Mesenchymal stem cell (in vitro differentiated cells and primary cell): ENCODE results near the gene KANTR.

Source experiments
- DNase-seq: peaks from one replicate; pipeline ENCODE4 v3.0.0-alpha.2; 2013
- H2AFZ ChIP-seq: one replicate; pipeline ENCODE4 v1.6.1; 2013; ENCODE audit warnings: low read depth, mild to moderate bottlenecking, control low read depth, inconsistent platforms, low read length, moderate library complexity
- H2AK5ac ChIP-seq: 2 replicates; pipeline ENCODE4 v1.6.1; 2013; ENCODE audit warnings: low read length, moderate library complexity, mild to moderate bottlenecking, inconsistent platforms; ENCODE audit not compliant: severe bottlenecking
- H2BK120ac ChIP-seq: one replicate; pipeline ENCODE4 v1.6.1; 2013; ENCODE audit warnings: low read depth, mild to moderate bottlenecking, inconsistent platforms, low read length, moderate library complexity
- H2BK12ac ChIP-seq, 2 experiments: one replicate each; pipeline ENCODE4 v1.6.1; 2013; ENCODE audit warnings: inconsistent platforms in 2 of 2, low read length in 2 of 2, mild to moderate bottlenecking in 2 of 2, moderate library complexity in 2 of 2, control low read depth in 1 of 2
- H2BK15ac ChIP-seq: one replicate; pipeline ENCODE4 v1.6.1; 2013; ENCODE audit warnings: mild to moderate bottlenecking, low read depth, inconsistent platforms; ENCODE audit not compliant: poor library complexity, severe bottlenecking
- H2BK5ac ChIP-seq: 2 replicates; pipeline ENCODE4 v1.6.1; 2013; ENCODE audit warnings: low read depth, mild to moderate bottlenecking, low read length, control low read depth, inconsistent platforms; ENCODE audit not compliant: poor library complexity, severe bottlenecking
- H3K14ac ChIP-seq, 2 experiments: one replicate each; pipeline ENCODE4 v1.6.1; 2013; ENCODE audit warnings: inconsistent platforms in 2 of 2, low read length in 2 of 2, control low read depth in 1 of 2, mild to moderate bottlenecking in 1 of 2, moderate library complexity in 1 of 2
- H3K18ac ChIP-seq, 2 experiments: one replicate each; pipeline ENCODE4 v1.6.1; 2013; ENCODE audit warnings: inconsistent platforms in 2 of 2, low read length in 2 of 2, control low read depth in 1 of 2, low read depth in 1 of 2, mild to moderate bottlenecking in 1 of 2
- H3K23ac ChIP-seq, 2 experiments: one replicate each; pipeline ENCODE4 v1.6.1; 2013; ENCODE audit warnings: inconsistent platforms in 2 of 2, low read length in 2 of 2, mild to moderate bottlenecking in 2 of 2, moderate library complexity in 2 of 2, control low read depth in 1 of 2
- H3K27ac ChIP-seq: 2 replicates; pipeline ENCODE4 v1.5.1; 2013; ENCODE audit warnings: mild to moderate bottlenecking, moderate library complexity, low read length, control low read depth, inconsistent platforms; ENCODE audit not compliant: poor library complexity, severe bottlenecking
- H3K27me3 ChIP-seq, 2 experiments: 2 replicates each; pipeline versions ENCODE4 v1.6.1 to v1.7.0; 2013; ENCODE audit warnings: low read length in 2 of 2, mild to moderate bottlenecking in 2 of 2, moderate library complexity in 2 of 2, control low read depth in 1 of 2, inconsistent platforms in 1 of 2; ENCODE audit not compliant: control insufficient read depth in 1 of 2, insufficient read depth in 1 of 2
- H3K36me3 ChIP-seq, 2 experiments: 2 replicates each; pipeline versions ENCODE4 v1.6.1 to v1.7.0; 2013; ENCODE audit warnings: low read length in 2 of 2, control low read depth in 1 of 2, inconsistent platforms in 1 of 2, low read depth in 1 of 2, mild to moderate bottlenecking in 1 of 2; ENCODE audit not compliant: insufficient read depth in 2 of 2, control insufficient read depth in 1 of 2
- H3K4ac ChIP-seq, 2 experiments: one replicate each; pipeline ENCODE4 v1.6.1; 2013; ENCODE audit warnings: inconsistent platforms in 2 of 2, low read length in 2 of 2, mild to moderate bottlenecking in 2 of 2, moderate library complexity in 2 of 2, control low read depth in 1 of 2, low read depth in 1 of 2
- H3K4me1 ChIP-seq: 2 replicates; pipeline ENCODE4 v1.6.1; 2013; ENCODE audit warnings: low read depth, low read length, control low read depth; ENCODE audit not compliant: control insufficient read depth, insufficient read depth
- H3K4me2 ChIP-seq: 2 replicates; pipeline ENCODE4 v1.6.1; 2013; ENCODE audit warnings: low read length, mild to moderate bottlenecking, inconsistent platforms; ENCODE audit not compliant: poor library complexity, severe bottlenecking
- H3K4me3 ChIP-seq, 2 experiments: 2 replicates each; pipeline versions ENCODE4 v1.5.1 to v1.7.0; 2013; ENCODE audit warnings: low read length in 2 of 2, mild to moderate bottlenecking in 2 of 2, control low read depth in 1 of 2, low read depth in 1 of 2; ENCODE audit not compliant: insufficient read depth in 1 of 2
- H3K79me1 ChIP-seq: replicated peaks from 2 replicates; pipeline ENCODE4 v1.6.1; 2013; ENCODE audit warnings: mild to moderate bottlenecking, control low read depth, low read length, inconsistent platforms; ENCODE audit not compliant: poor library complexity, severe bottlenecking
- H3K9ac ChIP-seq: 2 replicates; pipeline ENCODE4 v1.7.0; 2013; ENCODE audit warnings: mild to moderate bottlenecking, low read length, moderate library complexity
- H3K9me3 ChIP-seq: 2 replicates; pipeline ENCODE4 v1.7.0; 2013; ENCODE audit warnings: mild to moderate bottlenecking, low read length; ENCODE audit not compliant: control insufficient read depth
- H4K8ac ChIP-seq: one replicate; pipeline ENCODE4 v1.6.1; 2013; ENCODE audit warnings: inconsistent platforms, mild to moderate bottlenecking, low read length, moderate library complexity
- H4K91ac ChIP-seq: one replicate; pipeline ENCODE4 v1.6.1; 2013; ENCODE audit warnings: mild to moderate bottlenecking, low read length, inconsistent platforms
- WGBS: methylation state at CpG from one replicate; pipeline ENCODE4 v1.1.7; 2013; ENCODE audit warnings: mixed read lengths; 5-methylcytosine and 5-hydroxymethylcytosine counted together

KANTR gene

GRCh38 chrX:53056292-53056691 lies 37.6 kb upstream of the KANTR start:
- Histone ChIP-seq H3K9ac (no peak overlapping the region), H3K36me3 (peaks cover 0 to 2% of the 10 kb centered on the region in 2 experiments), H3K4ac (no peak overlapping the region), H2BK15ac (no peak overlapping the region), H3K4me3 (no peak overlapping the region), H2BK5ac (no peak overlapping the region), H2BK120ac (no peak overlapping the region), H3K14ac (no peak overlapping the region), H2AFZ (no peak overlapping the region), H3K18ac (no peak overlapping the region), H3K4me2 (no peak overlapping the region), H4K91ac (no peak overlapping the region), H3K27ac (no peak overlapping the region), H3K4me1 (peaks cover 3% of the 10 kb centered on the region), H3K79me1 (peaks cover 3% of the 10 kb centered on the region), H4K8ac (no peak overlapping the region), H3K9me3 (no peaks in the 10 kb centered on the region), H2BK12ac (no peak overlapping the region), H2AK5ac (no peak overlapping the region), H3K27me3 (peaks cover 0 to 25% of the 10 kb centered on the region in 2 experiments), H3K23ac (no peak overlapping the region)
- no peak for DNase-seq
- WGBS: 82% methylated on average over 5 of the region's 5 CpGs

- H3K23ac ChIP-seq: no peak overlapping the region
- H2BK120ac ChIP-seq: no peak overlapping the region
- no peaks in the 10 kb centered on the region for H3K4me1 ChIP-seq
- H2BK5ac ChIP-seq: no peak overlapping the region
- H3K14ac ChIP-seq: no peak overlapping the region
- H4K91ac ChIP-seq: no peak overlapping the region
- peaks cover 9% of the 10 kb centered on the region for H3K79me1 ChIP-seq
- DNase-seq: no peak
- no peak overlapping the region for H2AK5ac ChIP-seq
- H3K9me3 ChIP-seq: no peaks in the 10 kb centered on the region
- no peak overlapping the region for H2AFZ ChIP-seq
- H3K4ac ChIP-seq: no peak overlapping the region
- 80% methylated on average over 1 of the region's 1 CpG for WGBS
- no peak overlapping the region for H3K18ac ChIP-seq
- H4K8ac ChIP-seq: no peak overlapping the region
- no peak overlapping the region for H3K4me2 ChIP-seq
- H3K27ac ChIP-seq: no peak overlapping the region
- peaks cover 0 to 22% of the 10 kb centered on the region in 2 experiments for H3K27me3 ChIP-seq
- no peak overlapping the region for H3K4me3 ChIP-seq
- H2BK15ac ChIP-seq: no peak overlapping the region
- H3K9ac ChIP-seq: no peak overlapping the region
- H2BK12ac ChIP-seq: no peak overlapping the region
- peaks cover 0 to 8% of the 10 kb centered on the region in 2 experiments for H3K36me3 ChIP-seq
Observed at GRCh38 chrX:53065104-53065503, 28.8 kb upstream of the KANTR start.

GRCh38 chrX:53071064-53071463 lies 22.9 kb upstream of the KANTR start:
- no peaks in the 10 kb centered on the region for H3K9me3 ChIP-seq
- H3K18ac ChIP-seq: no peak overlapping the region
- H3K23ac ChIP-seq: no peak overlapping the region
- peaks cover 3% of the 10 kb centered on the region for H3K4me1 ChIP-seq
- H3K4me3 ChIP-seq: no peak overlapping the region
- no peak overlapping the region for H2AK5ac ChIP-seq
- H3K36me3 ChIP-seq: peaks cover 0 to 3% of the 10 kb centered on the region in 2 experiments
- H3K14ac ChIP-seq: no peak overlapping the region
- 88% methylated on average over 8 of the region's 10 CpGs for WGBS
- no peak overlapping the region for H3K4me2 ChIP-seq
- H2BK15ac ChIP-seq: no peak overlapping the region
- no peak for DNase-seq
- H2BK120ac ChIP-seq: no peak overlapping the region
- H3K27ac ChIP-seq: no peak overlapping the region
- H4K91ac ChIP-seq: no peak overlapping the region
- H3K4ac ChIP-seq: no peak overlapping the region
- H3K9ac ChIP-seq: no peak overlapping the region
- H3K79me1 ChIP-seq: peaks cover 4% of the 10 kb centered on the region
- H3K27me3 ChIP-seq: peaks cover 0 to 26% of the 10 kb centered on the region in 2 experiments
- no peak overlapping the region for H2AFZ ChIP-seq
- H2BK5ac ChIP-seq: no peak overlapping the region
- H2BK12ac ChIP-seq: no peak overlapping the region
- no peak overlapping the region for H4K8ac ChIP-seq

- no peak overlapping the region for H3K14ac ChIP-seq
- peak overlapping the region; percentile 33 for H3K4me2 ChIP-seq
- no peak overlapping the region for H3K27ac ChIP-seq
- no peak overlapping the region for H3K4ac ChIP-seq
- no peaks in the 10 kb centered on the region for H3K9me3 ChIP-seq
- no peak overlapping the region for H4K91ac ChIP-seq
- DNase-seq: peak; percentile 67
- no peak overlapping the region for H3K23ac ChIP-seq
- no peak overlapping the region for H2AFZ ChIP-seq
- peaks cover 4% of the 10 kb centered on the region for H3K79me1 ChIP-seq
- peaks cover 0 to 24% of the 10 kb centered on the region in 2 experiments for H3K27me3 ChIP-seq
- H2BK5ac ChIP-seq: no peak overlapping the region
- peaks cover 3 to 8% of the 10 kb centered on the region in 2 experiments for H3K36me3 ChIP-seq
- no peak overlapping the region for H3K18ac ChIP-seq
- WGBS: 13% methylated on average over 27 of the region's 31 CpGs
- peak overlapping the region in 1 of 2 experiments; percentile 60 for H3K4me3 ChIP-seq
- no peak overlapping the region for H2BK15ac ChIP-seq
- H2BK12ac ChIP-seq: no peak overlapping the region
- peaks cover 3% of the 10 kb centered on the region for H3K4me1 ChIP-seq
- no peak overlapping the region for H2AK5ac ChIP-seq
- no peak overlapping the region for H4K8ac ChIP-seq
- no peak overlapping the region for H3K9ac ChIP-seq
- H2BK120ac ChIP-seq: no peak overlapping the region
Observed at GRCh38 chrX:53071604-53072417, 22.1 kb upstream of the KANTR start.
